Measurements from ENCODE around the gene KCNN3.

KCNN3 gene

DNA sequence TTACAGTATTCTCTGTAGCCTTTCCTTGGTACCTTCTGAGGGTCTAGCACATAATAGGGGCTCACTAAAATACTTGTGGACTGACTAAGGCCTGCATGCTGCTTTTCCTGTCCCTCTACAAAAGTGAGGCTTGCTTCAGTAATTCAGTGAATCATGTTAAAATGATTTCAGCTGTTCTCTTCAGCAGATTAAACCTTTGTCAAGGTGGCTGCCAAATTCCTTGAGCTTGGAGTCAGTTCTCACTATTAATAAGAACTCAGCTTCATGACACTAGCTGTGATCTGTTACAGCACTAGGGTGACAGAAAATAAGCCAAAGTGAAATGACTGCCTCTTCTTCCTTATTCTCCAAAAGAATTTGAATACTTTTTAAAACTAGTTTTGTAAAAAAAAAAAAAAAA is 128.8 kb downstream of the KCNN3 start:
- no peak overlapping the region for H3K4me3 ChIP-seq (ENCODE audit: low read depth, low read length)
- TF ChIP-seq, protein P1, sequence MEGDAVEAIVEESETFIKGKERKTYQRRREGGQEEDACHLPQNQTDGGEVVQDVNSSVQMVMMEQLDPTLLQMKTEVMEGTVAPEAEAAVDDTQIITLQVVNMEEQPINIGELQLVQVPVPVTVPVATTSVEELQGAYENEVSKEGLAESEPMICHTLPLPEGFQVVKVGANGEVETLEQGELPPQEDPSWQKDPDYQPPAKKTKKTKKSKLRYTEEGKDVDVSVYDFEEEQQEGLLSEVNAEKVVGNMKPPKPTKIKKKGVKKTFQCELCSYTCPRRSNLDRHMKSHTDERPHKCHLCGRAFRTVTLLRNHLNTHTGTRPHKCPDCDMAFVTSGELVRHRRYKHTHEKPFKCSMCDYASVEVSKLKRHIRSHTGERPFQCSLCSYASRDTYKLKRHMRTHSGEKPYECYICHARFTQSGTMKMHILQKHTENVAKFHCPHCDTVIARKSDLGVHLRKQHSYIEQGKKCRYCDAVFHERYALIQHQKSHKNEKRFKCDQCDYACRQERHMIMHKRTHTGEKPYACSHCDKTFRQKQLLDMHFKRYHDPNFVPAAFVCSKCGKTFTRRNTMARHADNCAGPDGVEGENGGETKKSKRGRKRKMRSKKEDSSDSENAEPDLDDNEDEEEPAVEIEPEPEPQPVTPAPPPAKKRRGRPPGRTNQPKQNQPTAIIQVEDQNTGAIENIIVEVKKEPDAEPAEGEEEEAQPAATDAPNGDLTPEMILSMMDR (IDR thresholded peaks at IDR 0.05; ENCODE audit: borderline replicate concordance, insufficient read depth, low read depth, low read length) = no peak

DNA sequence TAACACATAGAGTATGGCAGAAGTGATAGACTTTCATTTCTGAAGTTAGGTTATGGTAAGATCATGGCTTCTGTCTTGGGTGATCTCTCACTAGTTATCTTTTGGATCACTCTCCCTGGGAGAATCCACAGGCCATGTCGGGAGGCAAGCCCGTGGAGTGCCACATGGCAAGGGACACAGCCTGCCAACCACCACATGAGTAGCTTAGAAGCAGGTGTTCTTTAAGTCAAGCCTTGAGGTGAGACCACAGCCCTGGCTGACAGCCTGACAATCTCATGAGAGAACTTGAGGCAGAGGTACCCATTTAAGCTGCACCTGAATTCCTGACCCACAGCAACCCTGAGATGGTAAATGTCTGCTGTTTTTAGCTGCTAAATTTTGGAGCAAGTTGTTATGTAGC is 130.4 kb downstream of the KCNN3 start:
- TF ChIP-seq, protein P1 (IDR thresholded peaks at IDR 0.05; ENCODE audit: borderline replicate concordance, insufficient read depth, low read depth, low read length) = no peak

DNA sequence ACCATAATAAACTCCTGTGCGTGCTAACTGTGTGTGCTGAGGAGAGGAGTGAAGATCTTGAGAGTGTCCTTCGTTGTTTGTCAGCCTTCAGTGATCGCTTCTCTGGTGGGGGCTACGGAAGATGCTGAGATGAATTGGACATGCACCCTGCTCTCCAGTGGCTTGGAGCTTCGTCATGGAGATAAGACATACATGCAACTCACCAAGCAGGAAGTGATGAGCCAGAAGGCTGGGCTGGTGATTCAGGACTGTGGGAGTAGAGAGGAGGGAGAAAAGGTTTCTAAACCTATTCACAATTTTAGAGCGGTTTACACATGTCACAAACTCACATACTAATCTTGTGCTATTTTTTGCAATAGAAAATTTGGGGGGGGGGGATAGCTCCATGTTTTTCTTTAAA is 133.2 kb downstream of the KCNN3 start:
- no peak overlapping the region for H3K4me3 ChIP-seq (ENCODE audit: low read depth, low read length)
- TF ChIP-seq, protein P1 (IDR thresholded peaks at IDR 0.05; ENCODE audit: borderline replicate concordance, insufficient read depth, low read depth, low read length) = no peak

More for the DNA sequence above, 130.4 kb downstream of the KCNN3 start:
- no peak overlapping the region for H3K4me3 ChIP-seq (ENCODE audit: low read depth, low read length)

DNA sequence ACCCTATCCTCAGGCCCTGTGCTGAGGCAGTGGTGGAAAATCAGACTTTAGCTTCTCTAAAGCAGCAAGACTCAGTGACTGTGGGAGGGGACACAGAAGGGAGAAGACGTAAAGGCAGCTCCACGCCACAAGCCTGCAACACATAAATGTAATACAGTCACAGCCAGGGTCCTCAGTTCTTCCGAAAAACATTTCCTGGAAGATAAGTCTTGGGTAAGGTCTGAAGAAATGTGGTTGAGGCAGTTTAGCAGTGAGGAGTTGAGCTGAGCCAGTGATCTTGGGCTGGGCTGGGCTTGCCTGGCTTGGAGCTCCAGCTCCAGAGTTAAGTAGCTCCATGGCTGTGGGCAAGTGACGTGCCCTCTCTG is 134.3 kb downstream of the KCNN3 start:
- TF ChIP-seq, protein P1 (IDR thresholded peaks at IDR 0.05; ENCODE audit: borderline replicate concordance, insufficient read depth, low read depth, low read length) = no peak
- H3K4me3 ChIP-seq (ENCODE audit: low read depth, low read length) = no peak overlapping the region

DNA sequence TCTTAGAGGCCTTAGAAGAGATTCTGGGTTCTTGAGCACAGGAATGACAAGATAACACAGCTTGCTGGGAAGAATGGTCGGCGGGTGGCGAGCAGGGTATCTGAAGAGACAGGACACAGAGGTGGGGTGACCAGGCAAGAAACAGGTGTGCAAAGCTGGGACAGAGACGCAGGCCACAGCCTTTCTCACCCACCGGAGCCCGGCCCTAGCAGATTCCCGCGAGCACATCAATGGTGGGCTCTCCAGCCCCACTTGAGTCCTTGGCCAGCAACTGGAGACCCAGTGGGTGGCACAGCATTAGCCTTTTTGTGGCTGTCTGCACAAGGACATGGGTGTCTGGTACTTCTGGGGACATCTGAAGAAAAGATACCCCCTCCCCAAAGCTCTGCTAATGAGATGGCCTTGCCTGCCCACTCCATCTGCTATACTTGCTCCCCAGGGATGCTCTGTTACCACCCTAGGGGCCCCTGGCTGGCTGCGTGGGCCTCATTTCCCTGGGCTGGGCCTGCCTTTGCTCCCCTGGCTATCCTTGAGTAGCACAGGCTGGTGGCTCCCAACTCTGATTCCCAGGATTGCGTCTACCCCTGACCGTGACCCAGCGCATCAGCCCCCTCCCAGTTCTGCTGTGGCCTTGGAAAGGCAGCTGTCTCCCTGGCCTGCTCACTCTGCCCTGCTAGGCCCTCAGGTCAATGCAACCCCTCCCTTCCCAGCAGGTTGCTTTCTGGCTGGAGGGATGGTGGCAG is 134.8 kb downstream of the KCNN3 start:
- TF ChIP-seq, protein P1 (IDR thresholded peaks at IDR 0.05; ENCODE audit: borderline replicate concordance, insufficient read depth, low read depth, low read length) = no peak
- H3K4me3 ChIP-seq (ENCODE audit: low read depth, low read length) = no peak overlapping the region

DNA sequence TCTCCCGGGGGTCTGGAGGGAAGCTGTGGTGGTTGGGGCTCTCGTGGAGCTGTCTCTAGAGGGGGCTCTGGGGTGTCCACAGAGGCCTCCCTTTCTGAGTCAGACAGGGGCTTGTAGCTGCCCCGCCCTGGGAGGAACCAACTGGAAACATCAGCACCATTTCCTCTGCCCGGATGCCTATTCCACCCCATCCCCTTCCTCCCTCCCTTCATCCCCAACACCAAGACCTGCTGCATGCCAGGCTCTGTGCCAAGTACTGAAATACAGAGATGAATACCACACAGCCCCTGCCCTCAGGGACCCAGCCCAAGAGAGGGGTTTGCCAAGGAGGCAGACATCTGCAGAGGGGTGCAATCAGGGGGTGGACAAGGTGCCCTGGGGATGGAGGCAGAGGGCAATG is 136.5 kb downstream of the KCNN3 start:
- H3K4me3 ChIP-seq (ENCODE audit: low read depth, low read length) = no peak overlapping the region
- TF ChIP-seq, protein P1 (IDR thresholded peaks at IDR 0.05; ENCODE audit: borderline replicate concordance, insufficient read depth, low read depth, low read length) = no peak

DNA sequence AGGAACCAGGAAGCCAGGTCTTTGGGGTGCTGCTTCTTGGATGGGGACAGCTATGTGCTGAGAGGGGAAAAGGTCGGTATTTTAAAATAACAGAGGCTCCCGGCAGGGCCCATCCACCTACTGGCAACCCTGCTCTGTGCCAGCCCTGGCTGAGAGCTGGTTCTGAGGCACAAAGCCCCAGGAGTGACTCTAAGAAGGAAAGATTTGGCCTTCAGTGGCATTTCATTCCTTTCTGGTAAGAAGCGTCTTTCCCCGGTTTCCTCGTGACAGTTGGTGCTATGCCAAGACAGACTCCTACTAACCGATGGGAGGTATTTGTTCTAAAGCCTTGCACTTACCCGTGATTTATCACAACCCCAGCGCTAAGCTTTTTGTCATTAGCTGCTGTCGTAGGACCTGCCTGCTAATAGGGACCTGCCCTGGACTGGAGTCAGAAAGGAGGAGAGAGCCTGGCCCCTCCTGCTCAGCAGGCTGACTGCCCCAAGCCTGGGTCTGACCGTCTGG is 139.0 kb downstream of the KCNN3 start:
- TF ChIP-seq, protein P1 (IDR thresholded peaks at IDR 0.05; ENCODE audit: borderline replicate concordance, insufficient read depth, low read depth, low read length) = no peak
- no peak overlapping the region for H3K4me3 ChIP-seq (ENCODE audit: low read depth, low read length)

All from GM12875 (cell line).